HepG2 (cell line): Measurements from ENCODE around the gene GNG3. TPM values are rescaled to one million over a fixed set of nuclear protein-coding genes. Genes with fewer than 3 reads are reported as not detected.

Experiments used
- ARID2 ChIP-seq: sonication (generic); formaldehyde crosslinking; IDR thresholded peaks from 2 replicates; pipeline ENCODE4 v1.8.1; 2022; ENCODE audit warnings: mild to moderate bottlenecking, missing genetic modification reagents, borderline replicate concordance
- CBFB ChIP-seq: sonication (generic); formaldehyde crosslinking; IDR thresholded peaks from 2 replicates; pipeline ENCODE4 v1.4.0; 2020; ENCODE audit warnings: missing genetic modification reagents
- CSRNP1 ChIP-seq: sonication (generic); formaldehyde crosslinking; IDR thresholded peaks from 2 replicates; pipeline ENCODE4 v1.8.1; 2023; ENCODE audit warnings: mild to moderate bottlenecking, missing genetic modification reagents
- DMAP1 ChIP-seq: IDR thresholded peaks from 2 replicates; pipeline ENCODE4 v1.6.1; 2016
- E2F2 ChIP-seq: sonication (generic); formaldehyde crosslinking; IDR thresholded peaks from 2 replicates; pipeline ENCODE4 v1.4.0; 2020; ENCODE audit warnings: missing genetic modification reagents, borderline replicate concordance
- FOSL1 ChIP-seq: sonication (generic); formaldehyde crosslinking; IDR thresholded peaks from 2 replicates; pipeline ENCODE4 v1.9.0; 2021; ENCODE audit warnings: missing genetic modification reagents, borderline replicate concordance
- HCFC1 ChIP-seq: fragments of 150-350 bp; IDR thresholded peaks from 2 replicates; pipeline ENCODE4 v1.6.1; 2014; ENCODE audit warnings: low read depth, low read length
- KDM2A ChIP-seq: sonication (generic); formaldehyde crosslinking; IDR thresholded peaks from 2 replicates; pipeline ENCODE4 v1.4.0; 2020; ENCODE audit warnings: low read depth, missing genetic modification reagents, borderline replicate concordance
- KLF12 ChIP-seq: sonication (generic); formaldehyde crosslinking; IDR thresholded peaks from 2 replicates; pipeline ENCODE4 v1.4.0; 2020; ENCODE audit warnings: missing genetic modification reagents, borderline replicate concordance
- MTF2 ChIP-seq: sonication (generic); formaldehyde crosslinking; IDR thresholded peaks from 2 replicates; pipeline ENCODE4 v1.5.0; 2020; ENCODE audit warnings: missing genetic modification reagents, borderline replicate concordance
- SIX4 ChIP-seq: sonication (generic); formaldehyde crosslinking; IDR thresholded peaks from 2 replicates; pipeline ENCODE4 v1.4.0; 2020; ENCODE audit warnings: missing genetic modification reagents
- TBL1XR1 ChIP-seq: fragments of 150-350 bp; IDR thresholded peaks from 2 replicates; pipeline ENCODE4 v1.6.1; 2014; ENCODE audit warnings: borderline replicate concordance, low read length; ENCODE audit not compliant: partially characterized antibody
- TIGD3 ChIP-seq: sonication (generic); formaldehyde crosslinking; IDR thresholded peaks from 2 replicates; pipeline ENCODE4 v1.5.1; 2020; ENCODE audit warnings: mild to moderate bottlenecking, missing genetic modification reagents, borderline replicate concordance
- ZBTB14 ChIP-seq: sonication (generic); formaldehyde crosslinking; IDR thresholded peaks from 2 replicates; pipeline ENCODE4 v1.4.0; 2020; ENCODE audit warnings: missing genetic modification reagents
- ZFAT ChIP-seq: sonication (generic); formaldehyde crosslinking; conservative IDR thresholded peaks from 2 replicates; pipeline ENCODE4 v1.8.1; 2023; ENCODE audit warnings: missing genetic modification reagents, inconsistent platforms
- ZNF30 ChIP-seq: sonication (generic); formaldehyde crosslinking; IDR thresholded peaks from 2 replicates; pipeline ENCODE4 v1.5.0; 2020; ENCODE audit warnings: mild to moderate bottlenecking, missing genetic modification reagents
- ZNF44 ChIP-seq: sonication (generic); formaldehyde crosslinking; IDR thresholded peaks from 2 replicates; pipeline ENCODE4 v1.5.1; 2020; ENCODE audit warnings: mild to moderate bottlenecking, missing genetic modification reagents
- ZNF660 ChIP-seq: sonication (generic); formaldehyde crosslinking; IDR thresholded peaks from 2 replicates; pipeline ENCODE4 v1.5.1; 2020; ENCODE audit warnings: mild to moderate bottlenecking, low read depth, missing genetic modification reagents, borderline replicate concordance
- ZSCAN5A ChIP-seq: sonication (generic); formaldehyde crosslinking; IDR thresholded peaks from 2 replicates; pipeline ENCODE4 v1.8.0; 2022; ENCODE audit warnings: mild to moderate bottlenecking, missing genetic modification reagents, borderline replicate concordance
- polyA plus RNA-seq, 8 experiments: library from polyadenylated mRNA; depleted of rRNA in 3 of 8; stranded (reverse) in 7 of 8; unstranded in 1 of 8; fragments of >200 nt; fragmentation: Illumina TruSeq in 4 of 8; extraction: Trizol in 4 of 8; gene quantifications; 2 replicates each; pipeline versions ENCODE4 v1.2.1 to v1.2.3, GENCODE V29; 2011 to 2016; ENCODE audit warnings: low read depth in 4 of 8, missing spikeins in 1 of 8, mixed read lengths in 1 of 8; ENCODE audit not compliant: insufficient read depth in 1 of 8
- total RNA-seq, 5 experiments: library from RNA; depleted of rRNA; stranded (reverse); fragments of >200 nt; fragmentation: Illumina TruSeq; extraction: Trizol; gene quantifications; 2 replicates each; pipeline ENCODE4 v1.2.3, GENCODE V29; 2016; ENCODE audit warnings: low read depth in 1 of 5

The GNG3 gene
- total and polyA plus RNA-seq, 2 of the 13 experiments (the other 11 are each of a cell fraction or from before 2014, with no cell fraction given), result not detected

- no peak for TF ChIP-seq E2F2 (CRISPR knock-in tag)
- TF ChIP-seq KDM2A (CRISPR knock-in tag), result peak; percentile 40; the same call in 1 of the 2 replicates
- TF ChIP-seq ZNF30 (CRISPR knock-in tag), result no peak
- peak; percentile 31; the same call in 1 of the 2 replicates for TF ChIP-seq HCFC1
- no peak for TF ChIP-seq ZNF44 (CRISPR knock-in tag)
- no peak for TF ChIP-seq ZFAT (CRISPR knock-in tag)
- no peak for TF ChIP-seq SIX4
- TF ChIP-seq CBFB (CRISPR knock-in tag), result peak; percentile 56; the same call in 1 of the 2 replicates
- no peak for TF ChIP-seq MTF2 (CRISPR knock-in tag)
- TF ChIP-seq TBL1XR1, result no peak
- TF ChIP-seq KLF12, result no peak; the same call in none of the 2 replicates
- no peak for TF ChIP-seq FOSL1 (CRISPR knock-in tag)
- TF ChIP-seq CSRNP1 (CRISPR knock-in tag), result no peak
- TF ChIP-seq TIGD3 (CRISPR knock-in tag), result no peak
- no peak for TF ChIP-seq ZNF660 (CRISPR knock-in tag)
- TF ChIP-seq ARID2, result no peak
- TF ChIP-seq ZSCAN5A (CRISPR knock-in tag), result no peak
- peak; percentile 35 for TF ChIP-seq DMAP1 (CRISPR knock-in tag)
- peak; percentile 78 for TF ChIP-seq ZBTB14
These were observed 20.9 kb downstream of the GNG3 start, which contains the start of gene TTC9C (continued) for GRCh38 chr11:62728171-62728988.
